SK-N-MC (cell line): Measurements from ENCODE around the gene IFT122.
"Not testable (repeated sequence)": the region's sequence is repeated elsewhere in the genome, so short reads cannot be mapped to it uniquely, and the experiment has no call there.

ENCODE experiments used
- DNase-seq: peaks from one replicate; pipeline ENCODE4 v3.0.0-alpha.2; 2011; ENCODE audit warnings: low read depth, low spot score
- H3K27ac ChIP-seq: fragments of 200-600 bp; sonication (generic); 2 replicates; pipeline ENCODE4 v1.5.1; 2016; ENCODE audit warnings: mixed run types
- H3K36me3 ChIP-seq: fragments of 200-600 bp; sonication (generic); 2 replicates; pipeline ENCODE4 v1.6.1; 2017; ENCODE audit warnings: antibody characterized with exemption, low read length, mixed read lengths; ENCODE audit not compliant: insufficient read depth
- H3K4me3 ChIP-seq: fragments of 200-600 bp; sonication (generic); 2 replicates; pipeline ENCODE4 v1.5.1; 2016
- H3K9ac ChIP-seq: fragments of 200-600 bp; sonication (generic); 2 replicates; pipeline ENCODE4 v1.8.0; 2017; ENCODE audit warnings: mixed run types, mixed read lengths; ENCODE audit not compliant: insufficient read length
- H3K9me3 ChIP-seq: fragments of 200-600 bp; sonication (generic); 2 replicates; pipeline ENCODE4 v1.6.1; 2017; ENCODE audit warnings: low read depth, mild to moderate bottlenecking, antibody characterized with exemption, low read length, moderate library complexity, mixed read lengths
- EZH2 ChIP-seq: fragments of 200-600 bp; sonication (generic); IDR thresholded peaks from one replicate; pipeline ENCODE4 v1.6.1; 2017; ENCODE audit warnings: antibody characterized with exemption
- FOXP2 ChIP-seq: optimal IDR thresholded peaks from 2 replicates; pipeline ENCODE3; 2011; ENCODE audit warnings: mild to moderate bottlenecking, moderate library complexity; ENCODE audit not compliant: insufficient read depth; ENCODE audit errors: extremely low read length, control extremely low read depth
- POLR2AphosphoS5 ChIP-seq: IDR thresholded peaks from 2 replicates; pipeline ENCODE4 v1.6.1; 2012; ENCODE audit warnings: mild to moderate bottlenecking, low read depth, low read length, borderline replicate concordance

IFT122 gene

DNA sequence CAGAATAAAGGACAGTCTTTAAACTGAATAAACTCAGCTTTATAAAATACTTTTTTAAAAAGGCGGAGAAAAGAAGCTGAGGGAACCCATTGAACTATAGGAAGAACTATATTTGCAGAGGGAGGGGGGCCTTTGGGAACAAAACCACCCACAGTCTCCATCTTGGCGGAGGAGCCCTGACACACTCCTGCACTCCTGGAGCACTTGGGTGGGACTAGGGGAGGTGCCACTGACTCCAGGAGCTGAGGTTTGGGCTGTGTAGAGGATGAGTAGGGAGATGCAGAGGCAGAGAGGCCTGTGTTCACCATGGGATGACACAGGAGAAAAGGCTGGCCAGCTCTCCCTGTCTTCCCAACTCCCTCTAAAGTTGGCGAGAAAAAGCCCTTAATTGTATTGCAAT is 35.8 kb downstream of the IFT122 start:
- Histone ChIP-seq H3K9me3 (no peaks in the 10 kb centered on the region), H3K36me3 (peaks cover 33% of the 10 kb centered on the region)
- DNase-seq, result no peak

DNA sequence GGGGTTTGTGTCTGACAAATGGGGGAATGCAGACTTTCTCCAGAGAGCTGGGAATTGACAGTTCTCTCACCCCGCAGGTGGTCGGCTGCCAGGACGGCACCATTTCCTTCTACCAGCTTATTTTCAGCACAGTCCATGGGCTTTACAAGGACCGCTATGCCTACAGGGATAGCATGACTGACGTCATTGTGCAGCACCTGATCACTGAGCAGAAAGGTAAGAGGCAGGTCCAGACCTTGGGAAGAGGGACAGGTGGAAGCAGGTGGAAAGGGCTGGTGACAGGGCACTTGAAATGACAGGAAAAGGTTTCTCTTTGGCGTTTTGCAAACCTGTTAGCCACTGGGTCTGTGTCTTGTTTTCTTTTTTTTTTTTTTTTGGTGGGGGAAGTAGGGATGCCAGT is 36.6 kb downstream of the IFT122 start:
- DNase-seq, result no peak
- Histone ChIP-seq H3K36me3 (peaks cover 32% of the 10 kb centered on the region), H3K9me3 (no peaks in the 10 kb centered on the region), H3K27ac (no peak overlapping the region), H3K9ac (no peak overlapping the region), H3K4me3 (no peak overlapping the region)
- no peak for TF ChIP-seq FOXP2
- TF ChIP-seq POLR2AphosphoS5, result no peak
- no peak for TF ChIP-seq EZH2

More for the DNA sequence above, 35.8 kb downstream of the IFT122 start:
- Histone ChIP-seq H3K27ac (no peak overlapping the region), H3K4me3 (no peak overlapping the region), H3K9ac (no peak overlapping the region)
- TF ChIP-seq EZH2 (no peak), FOXP2 (no peak), POLR2AphosphoS5 (no peak)

DNA sequence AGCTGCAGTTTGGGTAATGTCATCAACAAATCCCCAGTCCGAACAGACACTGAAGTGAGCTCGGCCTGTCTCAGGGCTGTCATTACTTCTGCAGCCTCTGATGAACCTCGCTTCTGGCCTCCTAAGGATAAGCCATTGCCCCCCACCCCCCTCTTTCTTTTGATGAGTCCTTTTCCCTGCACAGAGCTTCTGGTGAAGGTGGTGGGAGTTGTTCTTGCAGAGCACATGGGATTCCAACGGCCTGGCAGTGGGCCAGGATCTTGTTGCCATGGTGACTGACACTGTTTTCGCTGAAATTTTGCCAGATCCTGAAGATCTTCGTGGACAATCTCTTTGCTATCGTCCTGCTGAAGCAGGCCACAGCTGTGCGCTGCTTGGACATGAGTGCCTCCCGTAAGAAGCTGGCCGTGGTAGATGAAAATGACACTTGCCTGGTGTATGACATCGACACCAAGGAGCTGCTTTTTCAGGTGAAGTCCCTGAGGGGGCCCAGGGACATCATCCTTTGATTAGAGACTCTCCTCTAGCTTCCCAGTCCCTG is 41.3 kb downstream of the IFT122 start:
- not testable (repeated sequence) for H3K9me3 ChIP-seq, H3K9ac ChIP-seq, H3K4me3 ChIP-seq, H3K27ac ChIP-seq, DNase-seq
- peaks cover 37% of the 10 kb centered on the region for H3K36me3 ChIP-seq

DNA sequence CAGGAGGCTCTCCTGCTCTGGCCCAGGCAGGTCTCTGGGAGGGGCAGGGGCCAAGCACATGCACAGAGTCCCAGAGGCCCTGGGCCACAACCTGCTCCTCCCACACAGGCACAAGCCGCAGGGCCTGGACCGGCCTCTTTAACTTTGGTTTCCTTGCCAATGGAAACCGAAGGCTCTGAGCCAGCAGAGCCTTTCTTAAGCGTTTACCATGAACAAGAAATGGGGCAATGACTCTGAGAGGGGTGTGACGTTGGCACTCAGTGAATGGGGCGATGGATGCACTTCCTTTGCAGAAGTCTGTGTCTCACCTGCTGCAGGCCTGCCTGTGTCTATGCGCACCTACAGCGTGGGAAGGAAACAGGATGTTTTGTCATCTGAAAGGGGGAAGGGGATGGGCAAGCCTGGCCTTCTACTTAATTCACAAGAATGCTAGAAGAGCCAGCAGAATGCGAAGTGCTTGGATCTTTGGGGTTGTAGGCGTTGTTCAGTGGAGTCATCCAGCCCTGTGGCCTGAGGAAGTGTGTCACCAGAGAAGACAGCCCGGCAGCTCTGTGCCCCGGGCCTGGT is 41.8 kb downstream of the IFT122 start:
- no peaks in the 10 kb centered on the region for H3K9me3 ChIP-seq
- peaks cover 34% of the 10 kb centered on the region for H3K36me3 ChIP-seq
- H3K27ac ChIP-seq, result no peak overlapping the region
- TF ChIP-seq POLR2AphosphoS5 (no peak), FOXP2 (no peak), EZH2 (no peak)
- DNase-seq, result no peak
- H3K9ac ChIP-seq, result no peak overlapping the region
- no peak overlapping the region for H3K4me3 ChIP-seq

DNA sequence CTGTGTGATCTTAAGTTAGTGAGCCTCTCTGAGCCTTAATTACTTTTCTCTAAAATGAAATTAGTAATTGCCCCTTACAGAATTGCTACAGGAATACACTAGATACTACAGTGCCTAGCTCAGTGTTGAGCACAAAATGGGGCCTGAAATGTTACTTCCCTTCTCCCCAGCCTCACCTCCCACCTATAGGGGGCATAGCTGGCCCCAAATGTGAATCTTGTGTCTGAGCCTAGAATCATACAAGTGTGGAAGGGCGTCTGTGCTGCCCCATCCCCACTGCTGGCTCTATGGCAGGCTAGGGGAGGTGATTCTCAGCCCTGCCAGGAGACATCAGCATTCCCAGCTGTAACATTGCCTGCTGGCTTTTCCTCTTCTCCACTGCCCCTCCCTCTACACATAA is 42.7 kb downstream of the IFT122 start:
- H3K9me3 ChIP-seq, result no peaks in the 10 kb centered on the region
- H3K27ac ChIP-seq, result no peak overlapping the region
- no peak overlapping the region for H3K4me3 ChIP-seq
- no peak for TF ChIP-seq POLR2AphosphoS5
- TF ChIP-seq EZH2, result no peak
- no peak for TF ChIP-seq FOXP2
- peaks cover 25% of the 10 kb centered on the region for H3K36me3 ChIP-seq
- no peak overlapping the region for H3K9ac ChIP-seq
- no peak for DNase-seq

DNA sequence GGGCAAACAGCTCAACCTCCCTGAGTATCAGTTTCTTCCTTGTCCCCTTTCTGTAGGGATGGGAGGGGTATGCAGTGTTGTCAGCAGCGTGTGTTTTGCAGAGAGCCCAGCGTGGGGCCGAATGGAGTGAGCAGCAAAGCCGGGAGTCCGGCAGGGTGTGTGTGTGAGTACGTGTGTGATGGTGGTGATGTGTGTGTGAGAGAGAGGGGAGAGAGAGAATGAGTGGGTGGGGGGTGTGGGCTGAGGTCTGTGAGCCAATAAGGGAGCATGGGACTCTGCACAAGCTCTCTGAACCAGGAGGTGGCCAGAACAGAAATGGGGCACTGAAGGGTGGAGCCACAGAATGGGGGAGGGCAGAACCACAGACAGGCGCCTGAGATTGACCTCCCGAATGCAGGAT is 43.8 kb downstream of the IFT122 start:
- no peak for TF ChIP-seq POLR2AphosphoS5
- no peak for TF ChIP-seq EZH2
- TF ChIP-seq FOXP2, result no peak
- Histone ChIP-seq H3K9ac (no peak overlapping the region), H3K4me3 (no peak overlapping the region), H3K9me3 (no peaks in the 10 kb centered on the region), H3K27ac (no peak overlapping the region), H3K36me3 (peaks cover 21% of the 10 kb centered on the region)
- no peak for DNase-seq

DNA sequence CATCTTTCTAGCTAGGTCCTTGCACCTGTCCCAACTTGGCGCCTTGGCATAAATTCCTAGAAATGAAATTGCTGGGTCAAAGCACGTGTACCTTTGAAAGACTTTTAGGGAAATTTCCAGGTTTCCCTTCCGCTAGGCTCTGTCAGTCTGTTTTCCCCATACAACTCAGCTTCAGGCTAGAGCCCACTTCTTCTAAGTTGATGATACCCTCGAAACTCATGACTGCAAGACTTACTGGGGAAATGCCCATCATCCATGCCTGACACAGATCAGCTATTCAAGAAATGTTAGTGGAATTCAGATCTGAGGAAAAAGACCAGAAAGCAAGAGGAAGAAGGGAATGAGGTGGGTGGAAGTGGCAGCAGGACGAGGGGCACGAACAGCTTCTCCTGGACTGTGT is 45.1 kb downstream of the IFT122 start:
- H3K4me3 ChIP-seq, H3K9ac ChIP-seq, H3K9me3 ChIP-seq, H3K27ac ChIP-seq, DNase-seq: not testable (repeated sequence)
- H3K36me3 ChIP-seq, result peaks cover 12% of the 10 kb centered on the region

DNA sequence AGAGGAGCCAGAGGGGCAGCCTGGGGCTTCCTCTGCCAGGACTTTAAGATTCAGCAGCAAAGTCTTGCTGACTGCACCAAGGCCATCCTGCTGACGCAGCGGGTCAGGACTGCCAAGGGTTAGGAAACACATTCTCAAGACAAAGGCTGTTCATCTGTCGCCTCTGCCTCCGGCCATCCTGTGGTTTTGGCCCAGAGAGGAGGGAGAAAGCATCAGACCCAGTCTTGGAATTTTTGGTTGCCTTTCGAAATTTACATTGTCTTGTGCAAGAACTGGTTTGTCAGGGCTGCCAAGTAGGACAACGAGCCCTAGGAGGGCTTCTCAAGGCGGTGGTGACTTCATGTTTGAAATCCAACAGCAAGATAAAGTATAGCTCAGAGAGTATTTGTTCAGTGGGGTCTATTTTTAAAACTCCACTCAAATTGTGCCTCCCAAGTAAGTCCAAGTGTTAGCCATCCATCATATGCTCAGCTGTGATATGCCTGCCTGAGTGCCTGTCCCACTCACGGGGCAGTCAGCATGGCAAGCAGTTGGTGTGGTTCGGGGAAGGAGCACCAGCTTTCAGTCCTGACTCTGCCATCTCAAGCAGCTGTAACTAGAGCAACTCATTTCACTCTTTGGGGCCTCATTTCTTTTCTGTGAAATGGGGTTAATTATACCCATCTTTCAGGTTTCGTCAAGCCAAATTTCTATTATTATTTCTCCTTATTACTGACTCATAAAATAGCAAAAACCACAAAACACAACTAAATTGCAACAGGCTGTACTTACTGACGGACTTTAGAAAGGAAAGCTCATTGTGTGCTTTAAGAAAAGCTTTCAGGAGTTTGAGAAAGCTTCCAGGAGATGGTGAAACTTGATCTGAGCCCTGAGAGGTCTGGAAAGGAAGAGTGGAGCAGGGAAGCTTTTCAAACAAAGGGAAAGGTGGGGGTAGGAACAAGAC is 46.0 kb downstream of the IFT122 start:
- H3K9me3 ChIP-seq, result no peaks in the 10 kb centered on the region
- H3K36me3 ChIP-seq, result peaks cover 11% of the 10 kb centered on the region
- H3K4me3 ChIP-seq, result no peak overlapping the region
- TF ChIP-seq EZH2, result no peak
- H3K9ac ChIP-seq, result no peak overlapping the region
- no peak overlapping the region; the same call in 1 of the 2 replicates for H3K27ac ChIP-seq
- DNase-seq, result no peak

DNA sequence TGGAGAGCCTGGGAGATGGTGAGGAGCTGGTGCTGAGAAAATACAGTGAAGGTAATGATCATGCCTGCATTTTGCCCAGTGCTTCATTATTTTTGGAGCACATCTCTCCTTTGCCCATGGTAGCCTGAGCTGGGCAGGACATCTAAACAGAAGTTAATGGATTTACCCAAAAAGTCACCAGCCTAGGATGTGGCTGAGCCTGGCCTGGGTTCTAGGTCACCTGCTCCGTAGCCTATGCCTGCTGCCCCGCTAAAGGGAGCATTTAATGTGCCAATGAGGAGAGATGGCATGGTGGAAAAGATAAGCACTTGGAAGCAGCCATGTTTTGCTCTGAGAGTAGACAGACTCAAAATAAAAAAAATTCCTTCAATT is 46.6 kb downstream of the IFT122 start:
- peaks cover 10% of the 10 kb centered on the region for H3K36me3 ChIP-seq
- no peak overlapping the region for H3K4me3 ChIP-seq
- no peak overlapping the region for H3K9ac ChIP-seq
- TF ChIP-seq POLR2AphosphoS5 (no peak), FOXP2 (no peak), EZH2 (no peak)
- no peaks in the 10 kb centered on the region for H3K9me3 ChIP-seq
- no peak overlapping the region; the same call in 1 of the 2 replicates for H3K27ac ChIP-seq
- no peak for DNase-seq
